SK-N-MC (cell line): ENCODE data around the gene APOBEC3H.
"Not testable (repeated sequence)": the region's sequence is repeated elsewhere in the genome, so short reads cannot be mapped to it uniquely, and the experiment has no call there.

Source experiments
- EZH2 ChIP-seq: fragments of 200-600 bp; sonication (generic); IDR thresholded peaks from one replicate; pipeline ENCODE4 v1.6.1; 2017; ENCODE audit warnings: antibody characterized with exemption
- FOXP2 ChIP-seq: optimal IDR thresholded peaks from 2 replicates; pipeline ENCODE3; 2011; ENCODE audit warnings: mild to moderate bottlenecking, moderate library complexity; ENCODE audit not compliant: insufficient read depth; ENCODE audit errors: extremely low read length, control extremely low read depth
- POLR2AphosphoS5 ChIP-seq: IDR thresholded peaks from 2 replicates; pipeline ENCODE4 v1.6.1; 2012; ENCODE audit warnings: mild to moderate bottlenecking, low read depth, low read length, borderline replicate concordance

GRCh38 chr22:39049486-39049885, 47.6 kb upstream of the APOBEC3H start:
- TF ChIP-seq POLR2AphosphoS5, EZH2, FOXP2: not testable (repeated sequence)
